ENCODE data around the gene ZNF385B.

GRCh38 chr2:179764710-179765109, 96.7 kb downstream of the ZNF385B start:
- TF ChIP-seq, protein P1, sequence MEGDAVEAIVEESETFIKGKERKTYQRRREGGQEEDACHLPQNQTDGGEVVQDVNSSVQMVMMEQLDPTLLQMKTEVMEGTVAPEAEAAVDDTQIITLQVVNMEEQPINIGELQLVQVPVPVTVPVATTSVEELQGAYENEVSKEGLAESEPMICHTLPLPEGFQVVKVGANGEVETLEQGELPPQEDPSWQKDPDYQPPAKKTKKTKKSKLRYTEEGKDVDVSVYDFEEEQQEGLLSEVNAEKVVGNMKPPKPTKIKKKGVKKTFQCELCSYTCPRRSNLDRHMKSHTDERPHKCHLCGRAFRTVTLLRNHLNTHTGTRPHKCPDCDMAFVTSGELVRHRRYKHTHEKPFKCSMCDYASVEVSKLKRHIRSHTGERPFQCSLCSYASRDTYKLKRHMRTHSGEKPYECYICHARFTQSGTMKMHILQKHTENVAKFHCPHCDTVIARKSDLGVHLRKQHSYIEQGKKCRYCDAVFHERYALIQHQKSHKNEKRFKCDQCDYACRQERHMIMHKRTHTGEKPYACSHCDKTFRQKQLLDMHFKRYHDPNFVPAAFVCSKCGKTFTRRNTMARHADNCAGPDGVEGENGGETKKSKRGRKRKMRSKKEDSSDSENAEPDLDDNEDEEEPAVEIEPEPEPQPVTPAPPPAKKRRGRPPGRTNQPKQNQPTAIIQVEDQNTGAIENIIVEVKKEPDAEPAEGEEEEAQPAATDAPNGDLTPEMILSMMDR (IDR thresholded peaks at IDR 0.05) = no peak
- TF ChIP-seq POLR2A (IDR thresholded peaks at IDR 0.05) = no peak

All from adrenal gland (tissue), 5 donors.